ENCODE measurements around the gene CDC34.

The CDC34 gene

GRCh38 chr19:588093-588740 is 56.7 kb downstream of the CDC34 start:
- TF ChIP-seq EZH2 (IDR thresholded peaks at IDR 0.05; ENCODE audit: borderline replicate concordance, low read depth, low read length, severe bottlenecking) = peak; percentile 45
- TF ChIP-seq CTCF (IDR thresholded peaks at IDR 0.05; ENCODE audit: borderline replicate concordance, extremely low read depth, low read length, poor library complexity, severe bottlenecking) = peak; percentile 74
- H3K79me2 ChIP-seq (ENCODE audit: insufficient read depth, low read length) = no peaks in the 10 kb centered on the region
- no peak overlapping the region; the same call in 1 of the 2 replicates for H3K4me2 ChIP-seq (ENCODE audit: insufficient read depth, low read length)
- DNase-seq (peak; percentile 84), ATAC-seq (ENCODE audit: insufficient read depth, low read depth) (peak; percentile 78)
- H3K9me3 ChIP-seq (ENCODE audit: insufficient read depth, low read length, severe bottlenecking) = no peaks in the 10 kb centered on the region
- H3K4me3 ChIP-seq (ENCODE audit: low read depth in 1 of 2, low read length in 2 of 2) = no peak overlapping the region; a peak in 1 of 4 replicates
- peaks cover 8% of the 10 kb centered on the region for H3K27me3 ChIP-seq (ENCODE audit: insufficient read depth, low read length, poor library complexity)
- H3K27ac ChIP-seq (ENCODE audit: low read length) = no peak overlapping the region
- peaks cover 39% of the 10 kb centered on the region for H4K20me1 ChIP-seq (ENCODE audit: insufficient read depth, low read length)
- H2AFZ ChIP-seq (ENCODE audit: low read depth, low read length) = no peak overlapping the region
- no peaks in the 10 kb centered on the region for H3K36me3 ChIP-seq (ENCODE audit: insufficient read depth, low read length)
- no peak overlapping the region for H3K9ac ChIP-seq (ENCODE audit: low read depth, low read length)
- H3K4me1 ChIP-seq (ENCODE audit: insufficient read depth, low read length) = peaks cover 10% of the 10 kb centered on the region

- no peak overlapping the region; a peak in 1 of 4 replicates for H3K4me3 ChIP-seq (ENCODE audit: low read depth in 1 of 2, low read length in 2 of 2)
- DNase-seq = no peak
These were observed 57.5 kb downstream of the CDC34 start for GRCh38 chr19:588741-589692.

GRCh38 chr19:589693-590395 is 58.3 kb downstream of the CDC34 start, which contains the start of gene HCN2:
Gene HCN2 (plus strand): TSS chr19:589881. CDS start chr19:589946, 65 bp downstream.
- Histone ChIP-seq H3K4me3 (ENCODE audit: low read depth in 1 of 2, low read length in 2 of 2) (no peak within 1 kb of the TSS), H3K27me3 (ENCODE audit: insufficient read depth, low read length, poor library complexity) (peaks cover 8% of the 10 kb centered on the region), H3K79me2 (ENCODE audit: insufficient read depth, low read length) (no peaks in the 10 kb centered on the region), H4K20me1 (ENCODE audit: insufficient read depth, low read length) (peaks cover 29% of the 10 kb centered on the region), H3K9me3 (ENCODE audit: insufficient read depth, low read length, severe bottlenecking) (no peaks in the 10 kb centered on the region), H2AFZ (ENCODE audit: low read depth, low read length) (no peak within 1 kb of the TSS), H3K9ac (ENCODE audit: low read depth, low read length) (no peak within 1 kb of the TSS), H3K4me2 (ENCODE audit: insufficient read depth, low read length) (no peak within 1 kb of the TSS), H3K27ac (ENCODE audit: low read length) (no peak within 1 kb of the TSS), H3K36me3 (ENCODE audit: insufficient read depth, low read length) (no peaks in the 10 kb centered on the region), H3K4me1 (ENCODE audit: insufficient read depth, low read length) (peaks cover 10% of the 10 kb centered on the region)
- ATAC-seq (ENCODE audit: insufficient read depth, low read depth) = no peak
- TF ChIP-seq EZH2 (IDR thresholded peaks at IDR 0.05; ENCODE audit: borderline replicate concordance, low read depth, low read length, severe bottlenecking) = no peak
- TF ChIP-seq CTCF (IDR thresholded peaks at IDR 0.05; ENCODE audit: borderline replicate concordance, extremely low read depth, low read length, poor library complexity, severe bottlenecking) = no peak
- DNase-seq = no peak

More at GRCh38 chr19:588741-589692, 57.5 kb downstream of the CDC34 start:
- peaks cover 8% of the 10 kb centered on the region for H3K27me3 ChIP-seq (ENCODE audit: insufficient read depth, low read length, poor library complexity)
- H3K4me1 ChIP-seq (ENCODE audit: insufficient read depth, low read length) = peaks cover 10% of the 10 kb centered on the region
- no peaks in the 10 kb centered on the region for H3K36me3 ChIP-seq (ENCODE audit: insufficient read depth, low read length)
- H3K9ac ChIP-seq (ENCODE audit: low read depth, low read length) = no peak overlapping the region
- no peak overlapping the region; the same call in 1 of the 2 replicates for H3K4me2 ChIP-seq (ENCODE audit: insufficient read depth, low read length)
- H3K9me3 ChIP-seq (ENCODE audit: insufficient read depth, low read length, severe bottlenecking) = no peaks in the 10 kb centered on the region
- H4K20me1 ChIP-seq (ENCODE audit: insufficient read depth, low read length) = peaks cover 36% of the 10 kb centered on the region
- TF ChIP-seq EZH2 (IDR thresholded peaks at IDR 0.05; ENCODE audit: borderline replicate concordance, low read depth, low read length, severe bottlenecking) (no peak), CTCF (IDR thresholded peaks at IDR 0.05; ENCODE audit: borderline replicate concordance, extremely low read depth, low read length, poor library complexity, severe bottlenecking) (peak; percentile 19)
- no peak overlapping the region for H2AFZ ChIP-seq (ENCODE audit: low read depth, low read length)
- H3K27ac ChIP-seq (ENCODE audit: low read length) = no peak overlapping the region
- H3K79me2 ChIP-seq (ENCODE audit: insufficient read depth, low read length) = no peaks in the 10 kb centered on the region
- no peak for ATAC-seq (ENCODE audit: insufficient read depth, low read depth)

All from DND-41 (cell line).